ENCODE measurements around the gene B4GALT1.

B4GALT1 gene

GRCh38 chr9:33167084-33167971, at the start of gene B4GALT1:
Gene B4GALT1, minus strand, starts transcription at chr9:33167336. Its CDS starts 167 bp downstream, at chr9:33167169.
- peak; percentile 96 to 98 for DNase-seq (ENCODE audit: low read depth in 2 of 2)

DNA sequence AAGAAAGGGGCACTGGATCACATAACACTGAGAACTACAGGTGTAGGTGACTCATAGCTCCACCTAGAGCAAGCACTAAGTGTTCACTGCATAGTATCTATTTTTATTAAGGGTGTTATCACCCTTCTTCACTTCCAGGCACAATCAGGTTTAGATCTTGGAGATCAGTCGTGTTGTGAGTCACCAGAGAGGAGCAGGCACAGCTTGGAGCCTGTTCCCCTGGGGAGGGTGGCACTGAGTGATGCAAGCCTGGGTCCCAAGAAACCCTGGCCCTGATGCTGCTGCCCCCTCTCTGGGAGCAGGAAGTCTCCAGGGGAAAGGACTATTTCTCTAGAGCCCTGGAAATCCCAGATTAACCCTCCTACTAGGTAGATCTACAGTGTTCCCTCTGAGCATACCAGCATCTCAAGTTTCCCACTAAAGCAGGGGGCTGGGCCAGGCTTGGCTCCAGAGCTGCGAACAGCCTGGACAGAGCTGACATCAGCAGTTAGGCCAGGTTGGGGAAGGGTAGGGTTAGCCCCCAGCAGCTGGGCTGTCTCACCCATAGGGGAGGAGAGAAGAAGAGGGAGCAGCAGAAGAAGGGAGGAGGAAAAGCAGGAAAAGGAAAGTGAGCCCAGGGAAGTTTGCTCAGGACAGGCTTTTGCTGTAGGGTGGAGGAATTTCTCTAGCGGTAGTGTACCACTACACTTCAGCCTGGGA, 44.7 kb upstream of the B4GALT1 start:
- no peak for DNase-seq (ENCODE audit: low read depth in 2 of 2)

DNA sequence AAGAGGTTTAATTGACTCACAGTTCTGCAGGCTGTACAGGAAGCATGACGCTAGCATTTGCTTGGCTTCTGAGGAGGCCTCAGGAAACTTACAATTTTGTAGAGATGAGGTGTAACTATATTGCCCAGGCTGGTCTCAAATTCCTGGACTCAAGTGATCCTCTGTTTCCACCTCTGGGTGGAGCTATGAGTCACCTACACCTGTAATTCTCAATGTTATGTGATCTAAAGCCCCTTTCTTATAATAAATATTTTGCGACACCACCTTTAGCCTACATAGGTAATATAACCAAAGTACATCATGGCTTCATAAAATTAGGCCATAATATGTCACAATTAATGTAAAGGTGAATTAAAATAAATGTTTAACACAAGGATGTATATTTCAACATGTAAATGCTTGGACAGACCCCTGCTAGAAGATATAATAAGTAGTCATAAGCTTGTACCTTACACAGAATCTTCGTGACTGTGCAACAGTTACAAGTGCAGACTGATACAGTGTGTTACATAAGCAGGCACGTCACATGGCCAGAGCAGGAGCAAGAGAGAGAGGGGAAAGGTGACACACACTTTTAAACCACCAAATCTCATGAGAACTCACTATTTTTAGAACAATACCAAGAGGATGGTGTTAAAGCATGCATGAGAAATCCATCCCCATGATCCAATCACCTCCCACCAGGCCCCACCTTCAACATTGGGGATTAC, 43.0 kb upstream of the B4GALT1 start:
- DNase-seq (ENCODE audit: low read depth in 2 of 2): no peak

- no peak for DNase-seq (ENCODE audit: low read depth in 2 of 2)
These were observed 42.3 kb upstream of the B4GALT1 start for GRCh38 chr9:33209394-33209793.

DNA sequence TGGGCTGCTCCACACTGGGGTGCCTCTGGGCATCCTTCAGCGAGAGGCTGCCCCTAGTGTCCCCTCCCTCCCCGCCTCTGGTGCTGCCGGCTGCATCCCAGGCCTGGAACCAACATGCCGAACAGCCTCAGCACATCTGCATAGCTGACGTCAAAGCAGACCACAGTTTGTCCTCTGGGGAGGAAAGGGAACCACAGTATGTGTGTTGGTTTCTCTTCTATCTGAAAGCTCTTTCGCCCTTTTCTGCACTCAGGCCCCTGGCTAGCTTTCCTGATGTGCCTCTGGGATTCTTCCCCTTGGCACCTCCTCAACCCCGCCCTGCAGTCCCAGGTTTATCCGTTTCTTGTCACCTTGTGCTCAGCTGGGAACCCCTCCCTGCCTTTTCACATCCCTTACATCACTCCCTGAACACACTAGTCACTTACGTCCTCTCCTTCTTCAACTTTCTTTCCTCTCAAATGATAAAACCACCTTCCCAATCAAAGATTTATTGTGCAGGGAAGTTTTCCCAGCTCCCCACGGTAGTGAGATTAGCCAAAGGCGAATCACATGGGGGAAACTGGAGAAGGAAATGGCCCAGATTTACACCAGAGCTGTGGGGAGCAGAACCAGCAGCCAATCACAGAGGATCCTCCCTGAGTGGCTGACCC, 35.5 kb upstream of the B4GALT1 start:
- no peak for DNase-seq (ENCODE audit: low read depth in 2 of 2)

- no peak for DNase-seq (ENCODE audit: low read depth in 2 of 2)
These were observed 34.9 kb upstream of the B4GALT1 start for GRCh38 chr9:33202018-33202417.

GRCh38 chr9:33198165-33198564, 31.0 kb upstream of the B4GALT1 start:
- no peak for DNase-seq (ENCODE audit: low read depth in 2 of 2)

- no peak for DNase-seq (ENCODE audit: low read depth in 2 of 2)
These were observed 30.4 kb upstream of the B4GALT1 start for GRCh38 chr9:33197279-33198152.

- DNase-seq (ENCODE audit: low read depth in 2 of 2): no peak
These were observed 29.6 kb upstream of the B4GALT1 start for GRCh38 chr9:33196736-33197135.

- no peak for DNase-seq (ENCODE audit: low read depth in 2 of 2)
These were observed 26.7 kb upstream of the B4GALT1 start for GRCh38 chr9:33193818-33194217.

- no peak for DNase-seq (ENCODE audit: low read depth in 2 of 2)
These were observed 25.5 kb upstream of the B4GALT1 start for GRCh38 chr9:33192493-33193255.

DNA sequence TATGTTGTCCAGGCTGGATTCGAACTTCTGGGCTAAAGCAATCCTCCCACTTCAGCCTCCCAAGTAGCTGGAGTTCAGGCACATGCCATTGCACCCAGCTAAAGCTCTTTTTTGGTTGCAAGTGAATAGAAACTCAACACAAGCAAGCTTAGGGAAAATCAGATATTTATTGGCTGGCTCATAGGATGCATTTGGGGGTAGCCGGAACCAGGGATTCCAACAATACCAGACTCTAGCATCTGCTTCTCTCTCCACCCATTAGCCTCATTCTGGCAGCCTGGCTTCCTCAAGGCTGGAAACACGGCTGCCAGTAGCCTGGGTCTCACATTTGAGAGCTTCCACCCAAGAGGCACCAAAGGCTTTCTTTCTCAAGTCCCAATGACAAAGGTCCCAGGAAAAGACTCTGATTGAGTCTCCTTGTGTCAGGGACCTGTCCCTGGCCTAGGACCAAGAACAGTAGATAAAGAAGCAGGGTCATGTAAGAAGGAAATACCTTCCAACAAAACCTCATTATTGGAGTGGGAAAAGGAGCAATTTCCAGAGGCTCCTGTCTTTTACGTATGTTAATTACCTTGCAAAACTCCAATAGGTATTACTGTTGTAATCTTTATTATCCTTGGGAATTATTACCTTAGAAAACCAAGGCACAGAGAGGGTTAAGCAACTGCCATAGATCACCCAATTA, 23.0 kb upstream of the B4GALT1 start:
- DNase-seq (ENCODE audit: low read depth in 2 of 2): no peak

- no peak for DNase-seq (ENCODE audit: low read depth in 2 of 2)
These were observed 22.2 kb upstream of the B4GALT1 start for GRCh38 chr9:33189331-33189791.

DNA sequence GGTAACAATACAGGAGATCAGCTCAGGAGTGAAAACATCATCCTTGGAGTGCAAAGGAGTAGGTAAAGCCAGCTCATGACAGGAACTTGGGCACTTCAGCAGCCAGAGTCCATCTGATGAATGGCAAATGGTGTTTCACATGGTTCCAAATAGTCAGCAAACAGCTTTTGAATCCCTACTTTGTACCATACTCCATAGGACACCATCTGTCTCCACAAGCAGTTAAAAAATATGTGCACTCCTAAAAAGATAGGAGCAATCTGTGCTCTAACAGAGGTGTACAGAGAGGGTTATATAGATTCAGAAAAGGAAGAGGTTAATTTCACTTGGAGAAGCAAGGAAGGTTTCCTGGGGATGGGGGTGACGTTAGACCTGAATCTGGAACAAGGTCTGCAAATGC, 21.6 kb upstream of the B4GALT1 start:
- DNase-seq (ENCODE audit: low read depth in 2 of 2): no peak

GRCh38 chr9:33187519-33188218, 20.5 kb upstream of the B4GALT1 start:
- no peak for DNase-seq (ENCODE audit: low read depth in 2 of 2)

DNA sequence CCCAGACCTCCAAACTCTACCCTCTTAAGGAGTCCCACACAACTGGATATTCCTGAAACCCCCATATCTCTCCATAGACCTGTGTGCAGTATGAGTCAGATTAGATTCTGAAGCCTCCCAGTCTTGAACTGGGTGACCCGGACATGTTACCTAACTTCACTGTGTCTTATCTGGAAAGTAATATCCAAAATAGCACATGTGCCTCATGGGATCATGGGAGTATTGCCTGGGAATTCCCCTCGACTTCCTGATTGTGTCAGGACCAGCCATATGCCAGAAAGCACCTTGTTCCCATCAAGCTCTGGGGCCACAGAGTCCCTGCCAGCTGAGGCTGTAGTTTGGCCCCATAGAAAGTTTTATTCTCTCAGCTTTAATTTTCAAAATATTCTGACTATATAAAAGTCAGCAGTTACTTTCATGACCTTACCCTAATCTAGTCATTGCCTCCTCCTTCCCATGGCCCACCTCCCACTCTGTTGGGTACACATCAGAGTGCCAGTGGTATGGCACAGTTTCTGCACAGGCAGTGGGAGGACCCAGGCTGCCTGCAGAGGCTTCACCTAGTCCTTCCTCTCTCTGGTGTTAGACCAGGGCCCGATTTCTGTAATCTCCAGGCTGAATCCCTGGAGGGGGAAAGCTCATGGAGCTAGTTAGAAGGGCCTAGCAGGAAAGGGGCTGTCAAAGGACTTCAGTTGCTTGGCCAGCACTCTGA, 19.5 kb upstream of the B4GALT1 start:
- no peak for DNase-seq (ENCODE audit: low read depth in 2 of 2)

GRCh38 chr9:33185858-33186257, 18.7 kb upstream of the B4GALT1 start:
- DNase-seq (ENCODE audit: low read depth in 2 of 2): no peak

GRCh38 chr9:33185406-33185805, 18.3 kb upstream of the B4GALT1 start:
- DNase-seq (ENCODE audit: low read depth in 2 of 2): no peak

Measured in stimulated activated CD4-positive, alpha-beta T cell treated with anti-CD3 and anti-CD28 coated beads, Interleukin-4, amount 100 ng/mL, for 48 hours (primary cell).